GM23338 (cell line): ENCODE measurements around the gene AKNA. TPM values are rescaled to one million over a fixed set of nuclear protein-coding genes. Genes with fewer than 3 reads are reported as not detected.

Experiments
- ATAC-seq: fragments of 200-7000 bp; cut with Tn5 transposase; 3 replicates; pipeline ENCODE4 v1.9.1; 2020
- DNase-seq: peaks from one replicate; pipeline ENCODE4 v3.0.0-alpha.2; 2015; ENCODE audit warnings: low spot score
- H2AFZ ChIP-seq: fragments of 200-600 bp; sonication (generic); 2 replicates; pipeline ENCODE4 v1.8.0; 2016; ENCODE audit warnings: antibody characterized with exemption, mild to moderate bottlenecking, moderate library complexity
- H3F3A ChIP-seq: fragments of 200-600 bp; sonication (generic); replicated peaks from 2 replicates; pipeline ENCODE4 v1.8.0; 2017; ENCODE audit warnings: antibody characterized with exemption, mixed run types, low read depth
- H3K27ac ChIP-seq: fragments of 200-600 bp; sonication (generic); 2 replicates; pipeline ENCODE4 v1.6.1; 2016; ENCODE audit warnings: low read depth
- H3K27me3 ChIP-seq: fragments of 200-600 bp; sonication (generic); 2 replicates; pipeline ENCODE4 v1.8.0; 2016; ENCODE audit warnings: mild to moderate bottlenecking, mixed run types, moderate library complexity; ENCODE audit not compliant: insufficient read depth
- H3K36me3 ChIP-seq: fragments of 200-600 bp; sonication (generic); 2 replicates; pipeline ENCODE4 v1.8.0; 2016; ENCODE audit warnings: mild to moderate bottlenecking; ENCODE audit not compliant: insufficient read depth
- H3K4me1 ChIP-seq: fragments of 200-600 bp; sonication (generic); 2 replicates; pipeline ENCODE4 v1.8.0; 2016; ENCODE audit warnings: mild to moderate bottlenecking, moderate library complexity; ENCODE audit not compliant: insufficient read depth
- H3K4me2 ChIP-seq: fragments of 200-600 bp; sonication (generic); 2 replicates; pipeline ENCODE4 v1.7.1; 2017; ENCODE audit warnings: mixed run types
- H3K4me3 ChIP-seq: fragments of 200-600 bp; sonication (generic); 2 replicates; pipeline ENCODE4 v1.6.1; 2016; ENCODE audit warnings: mixed run types
- H3K79me2 ChIP-seq: fragments of 200-600 bp; sonication (generic); replicated peaks from 2 replicates; pipeline ENCODE4 v1.8.0; 2017; ENCODE audit warnings: mild to moderate bottlenecking; ENCODE audit not compliant: insufficient read depth
- H3K9me2 ChIP-seq: fragments of 200-600 bp; sonication (generic); 2 replicates; pipeline ENCODE4 v1.8.0; 2017; ENCODE audit not compliant: insufficient read depth
- H4K20me1 ChIP-seq: fragments of 200-600 bp; sonication (generic); replicated peaks from 2 replicates; pipeline ENCODE4 v1.8.0; 2017; ENCODE audit warnings: mild to moderate bottlenecking; ENCODE audit not compliant: insufficient read depth
- H3K27ac Mint-ChIP-seq: 2 replicates; pipeline ENCODE4 v1.8.0; 2020; ENCODE audit warnings: inconsistent platforms, mild to moderate bottlenecking, moderate library complexity, mixed read lengths
- H3K27me3 Mint-ChIP-seq: 3 replicates; pipeline ENCODE4 v1.8.0; 2022; ENCODE audit warnings: low read depth, mild to moderate bottlenecking, moderate library complexity, mixed read lengths, inconsistent platforms; ENCODE audit not compliant: insufficient read depth, poor library complexity
- H3K36me3 Mint-ChIP-seq: 3 replicates; pipeline ENCODE4 v1.8.0; 2021; ENCODE audit warnings: low read depth, mild to moderate bottlenecking, inconsistent platforms, moderate library complexity, mixed read lengths
- H3K4me1 Mint-ChIP-seq: 3 replicates; pipeline ENCODE4 v1.8.0; 2020; ENCODE audit warnings: mild to moderate bottlenecking, inconsistent platforms, mixed read lengths
- H3K4me3 Mint-ChIP-seq: 3 replicates; pipeline ENCODE4 v1.8.0; 2021; ENCODE audit warnings: moderate library complexity, mild to moderate bottlenecking, inconsistent platforms, mixed read lengths
- H3K9me3 Mint-ChIP-seq: 3 replicates; pipeline ENCODE4 v1.8.0; 2020; ENCODE audit warnings: moderate library complexity, mild to moderate bottlenecking, inconsistent platforms, mixed read lengths
- CREB1 ChIP-seq: fragments of 250-450 bp; sonication (Bioruptor Pico); IDR thresholded peaks from 2 replicates; pipeline ENCODE4 v1.5.0; 2020; ENCODE audit warnings: low read depth, mild to moderate bottlenecking, moderate library complexity
- EZH2 ChIP-seq: fragments of 200-600 bp; sonication (generic); IDR thresholded peaks from one replicate; pipeline ENCODE4 v1.8.0; 2017; ENCODE audit warnings: antibody characterized with exemption, mild to moderate bottlenecking, low read depth; ENCODE audit not compliant: unreplicated experiment
- EZH2phosphoT487 ChIP-seq: fragments of 200-600 bp; sonication (generic); IDR thresholded peaks from one replicate; pipeline ENCODE4 v1.8.1; 2018; ENCODE audit warnings: antibody characterized with exemption; ENCODE audit not compliant: unreplicated experiment
- JUNB ChIP-seq: IDR thresholded peaks from one replicate; pipeline ENCODE4 v1.6.1; 2016; ENCODE audit warnings: antibody characterized with exemption; ENCODE audit not compliant: unreplicated experiment
- NANOG ChIP-seq: IDR thresholded peaks from 2 replicates; pipeline ENCODE4 v1.6.1; 2016; ENCODE audit warnings: antibody characterized with exemption, borderline replicate concordance
- POLR2AphosphoS5 ChIP-seq: IDR thresholded peaks from 2 replicates; pipeline ENCODE4 v1.6.1; 2016; ENCODE audit warnings: antibody characterized with exemption, low read depth
- STAT1 ChIP-seq: IDR thresholded peaks from one replicate; pipeline ENCODE4 v1.6.1; 2016; ENCODE audit warnings: antibody characterized with exemption; ENCODE audit not compliant: unreplicated experiment
- ZNF114 ChIP-seq: fragments of 250-450 bp; sonication (Bioruptor Pico); IDR thresholded peaks from 2 replicates; pipeline ENCODE4 v1.5.0; 2020; ENCODE audit warnings: mild to moderate bottlenecking, moderate library complexity
- ZNF331 ChIP-seq: fragments of 250-450 bp; sonication (Bioruptor Pico); IDR thresholded peaks from 2 replicates; pipeline ENCODE4 v1.5.0; 2020; ENCODE audit warnings: low read depth, mild to moderate bottlenecking, moderate library complexity
- polyA plus RNA-seq: library from polyadenylated mRNA; unstranded; fragments of >200 nt; fragmentation: Nextera tagmentation; extraction: Ambion mirVana; gene quantifications from 2 replicates; pipeline ENCODE4 v1.2.1, GENCODE V29; 2016
- total RNA-seq: library from RNA; depleted of rRNA; stranded (reverse); fragments of >200 nt; shearing (Covaris generic); gene quantifications from 2 replicates; pipeline ENCODE4 v1.2.3, GENCODE V29; 2014
- TF ChIP-seq, protein P1 (sequence below): fragments of 250-450 bp; sonication (Bioruptor Pico); IDR thresholded peaks from 2 replicates; pipeline ENCODE4 v1.5.0; 2020; ENCODE audit warnings: mild to moderate bottlenecking, moderate library complexity
- TF ChIP-seq, protein P2 (sequence below): IDR thresholded peaks from one replicate; pipeline ENCODE4 v1.6.1; 2018; ENCODE audit warnings: antibody characterized with exemption; ENCODE audit not compliant: unreplicated experiment
- TF ChIP-seq, protein P3 (sequence below), 2 experiments: fragments of 200-600 bp in 1 of 2; sonication (generic) in 1 of 2; conservative IDR thresholded peaks; 2 replicates each; pipeline versions ENCODE4 v1.5.1 to v1.6.1; 2016 to 2017; ENCODE audit warnings: antibody characterized with exemption in 2 of 2, low read depth in 2 of 2, mild to moderate bottlenecking in 2 of 2, moderate library complexity in 1 of 2
- TF ChIP-seq, protein P4 (sequence below): IDR thresholded peaks from 2 replicates; pipeline ENCODE4 v1.6.1; 2016; ENCODE audit warnings: antibody characterized with exemption

AKNA gene
- total and polyA plus RNA-seq, 2 experiments from 2014 or later = 9.0 to 28.1 TPM

DNA sequence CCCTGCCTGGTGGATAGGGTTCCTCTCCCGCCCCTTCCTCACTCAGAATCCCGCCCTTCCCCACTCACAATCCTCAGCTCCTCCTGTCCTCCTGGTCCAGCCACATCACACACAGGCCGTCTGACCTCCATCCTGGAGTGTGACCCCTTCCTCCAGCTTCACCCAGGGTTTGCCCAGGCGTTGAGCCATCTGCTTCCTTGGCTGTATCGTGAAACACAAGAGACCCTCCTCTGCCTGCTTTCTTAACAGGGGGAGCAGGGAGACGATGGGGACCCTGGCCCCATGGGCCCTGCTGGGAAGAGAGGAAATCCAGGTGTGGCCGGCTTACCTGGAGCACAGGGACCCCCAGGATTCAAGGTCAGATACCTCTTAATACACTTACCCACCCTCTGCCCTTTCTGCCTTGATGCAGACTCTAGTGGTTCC lies 97.2 kb downstream of the AKNA start:
- Histone ChIP-seq H2AFZ (no peak overlapping the region), H3K36me3 (peaks cover 27% of the 10 kb centered on the region), H3K4me1 (peaks cover 7% of the 10 kb centered on the region), H3K79me2 (no peaks in the 10 kb centered on the region), H3K4me3 (no peak overlapping the region), H3K4me2 (no peak overlapping the region), H3F3A (no peaks in the 10 kb centered on the region), H3K9me2 (no peaks in the 10 kb centered on the region), H4K20me1 (no peaks in the 10 kb centered on the region), H3K27ac (no peak overlapping the region), H3K27me3 (no peaks in the 10 kb centered on the region)
- Mint-ChIP-seq H3K4me1 (peaks cover 20% of the 10 kb centered on the region), H3K27me3 (no peaks in the 10 kb centered on the region), H3K36me3 (peaks cover 31% of the 10 kb centered on the region), H3K27ac (no peak overlapping the region), H3K9me3 (peaks cover 12% of the 10 kb centered on the region), H3K4me3 (no peak overlapping the region)
- ATAC-seq (no peak; the same call in 2 of the 3 replicates), DNase-seq (no peak)
- TF ChIP-seq ZNF331 = no peak
- TF ChIP-seq CREB1 (CRISPR knock-in tag) = no peak
- no peak for TF ChIP-seq EZH2
- TF ChIP-seq ZNF114 (CRISPR knock-in tag) = no peak
- TF ChIP-seq, protein P1, sequence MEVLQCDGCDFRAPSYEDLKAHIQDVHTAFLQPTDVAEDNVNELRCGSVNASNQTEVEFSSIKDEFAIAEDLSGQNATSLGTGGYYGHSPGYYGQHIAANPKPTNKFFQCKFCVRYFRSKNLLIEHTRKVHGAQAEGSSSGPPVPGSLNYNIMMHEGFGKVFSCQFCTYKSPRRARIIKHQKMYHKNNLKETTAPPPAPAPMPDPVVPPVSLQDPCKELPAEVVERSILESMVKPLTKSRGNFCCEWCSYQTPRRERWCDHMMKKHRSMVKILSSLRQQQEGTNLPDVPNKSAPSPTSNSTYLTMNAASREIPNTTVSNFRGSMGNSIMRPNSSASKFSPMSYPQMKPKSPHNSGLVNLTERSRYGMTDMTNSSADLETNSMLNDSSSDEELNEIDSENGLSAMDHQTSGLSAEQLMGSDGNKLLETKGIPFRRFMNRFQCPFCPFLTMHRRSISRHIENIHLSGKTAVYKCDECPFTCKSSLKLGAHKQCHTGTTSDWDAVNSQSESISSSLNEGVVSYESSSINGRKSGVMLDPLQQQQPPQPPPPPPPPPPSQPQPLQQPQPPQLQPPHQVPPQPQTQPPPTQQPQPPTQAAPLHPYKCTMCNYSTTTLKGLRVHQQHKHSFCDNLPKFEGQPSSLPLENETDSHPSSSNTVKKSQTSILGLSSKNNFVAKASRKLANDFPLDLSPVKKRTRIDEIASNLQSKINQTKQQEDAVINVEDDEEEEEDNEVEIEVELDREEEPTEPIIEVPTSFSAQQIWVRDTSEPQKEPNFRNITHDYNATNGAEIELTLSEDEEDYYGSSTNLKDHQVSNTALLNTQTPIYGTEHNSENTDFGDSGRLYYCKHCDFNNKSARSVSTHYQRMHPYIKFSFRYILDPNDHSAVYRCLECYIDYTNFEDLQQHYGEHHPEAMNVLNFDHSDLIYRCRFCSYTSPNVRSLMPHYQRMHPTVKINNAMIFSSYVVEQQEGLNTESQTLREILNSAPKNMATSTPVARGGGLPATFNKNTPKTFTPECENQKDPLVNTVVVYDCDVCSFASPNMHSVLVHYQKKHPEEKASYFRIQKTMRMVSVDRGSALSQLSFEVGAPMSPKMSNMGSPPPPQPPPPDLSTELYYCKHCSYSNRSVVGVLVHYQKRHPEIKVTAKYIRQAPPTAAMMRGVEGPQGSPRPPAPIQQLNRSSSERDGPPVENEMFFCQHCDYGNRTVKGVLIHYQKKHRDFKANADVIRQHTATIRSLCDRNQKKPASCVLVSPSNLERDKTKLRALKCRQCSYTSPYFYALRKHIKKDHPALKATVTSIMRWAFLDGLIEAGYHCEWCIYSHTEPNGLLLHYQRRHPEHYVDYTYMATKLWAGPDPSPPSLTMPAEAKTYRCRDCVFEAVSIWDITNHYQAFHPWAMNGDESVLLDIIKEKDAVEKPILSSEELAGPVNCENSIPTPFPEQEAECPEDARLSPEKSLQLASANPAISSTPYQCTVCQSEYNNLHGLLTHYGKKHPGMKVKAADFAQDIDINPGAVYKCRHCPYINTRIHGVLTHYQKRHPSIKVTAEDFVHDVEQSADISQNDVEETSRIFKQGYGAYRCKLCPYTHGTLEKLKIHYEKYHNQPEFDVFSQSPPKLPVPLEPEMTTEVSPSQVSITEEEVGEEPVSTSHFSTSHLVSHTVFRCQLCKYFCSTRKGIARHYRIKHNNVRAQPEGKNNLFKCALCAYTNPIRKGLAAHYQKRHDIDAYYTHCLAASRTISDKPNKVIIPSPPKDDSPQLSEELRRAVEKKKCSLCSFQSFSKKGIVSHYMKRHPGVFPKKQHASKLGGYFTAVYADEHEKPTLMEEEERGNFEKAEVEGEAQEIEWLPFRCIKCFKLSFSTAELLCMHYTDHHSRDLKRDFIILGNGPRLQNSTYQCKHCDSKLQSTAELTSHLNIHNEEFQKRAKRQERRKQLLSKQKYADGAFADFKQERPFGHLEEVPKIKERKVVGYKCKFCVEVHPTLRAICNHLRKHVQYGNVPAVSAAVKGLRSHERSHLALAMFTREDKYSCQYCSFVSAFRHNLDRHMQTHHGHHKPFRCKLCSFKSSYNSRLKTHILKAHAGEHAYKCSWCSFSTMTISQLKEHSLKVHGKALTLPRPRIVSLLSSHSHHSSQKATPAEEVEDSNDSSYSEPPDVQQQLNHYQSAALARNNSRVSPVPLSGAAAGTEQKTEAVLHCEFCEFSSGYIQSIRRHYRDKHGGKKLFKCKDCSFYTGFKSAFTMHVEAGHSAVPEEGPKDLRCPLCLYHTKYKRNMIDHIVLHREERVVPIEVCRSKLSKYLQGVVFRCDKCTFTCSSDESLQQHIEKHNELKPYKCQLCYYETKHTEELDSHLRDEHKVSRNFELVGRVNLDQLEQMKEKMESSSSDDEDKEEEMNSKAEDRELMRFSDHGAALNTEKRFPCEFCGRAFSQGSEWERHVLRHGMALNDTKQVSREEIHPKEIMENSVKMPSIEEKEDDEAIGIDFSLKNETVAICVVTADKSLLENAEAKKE (CRISPR knock-in tag) = no peak
- no peak for TF ChIP-seq EZH2phosphoT487
- TF ChIP-seq, protein P2, sequence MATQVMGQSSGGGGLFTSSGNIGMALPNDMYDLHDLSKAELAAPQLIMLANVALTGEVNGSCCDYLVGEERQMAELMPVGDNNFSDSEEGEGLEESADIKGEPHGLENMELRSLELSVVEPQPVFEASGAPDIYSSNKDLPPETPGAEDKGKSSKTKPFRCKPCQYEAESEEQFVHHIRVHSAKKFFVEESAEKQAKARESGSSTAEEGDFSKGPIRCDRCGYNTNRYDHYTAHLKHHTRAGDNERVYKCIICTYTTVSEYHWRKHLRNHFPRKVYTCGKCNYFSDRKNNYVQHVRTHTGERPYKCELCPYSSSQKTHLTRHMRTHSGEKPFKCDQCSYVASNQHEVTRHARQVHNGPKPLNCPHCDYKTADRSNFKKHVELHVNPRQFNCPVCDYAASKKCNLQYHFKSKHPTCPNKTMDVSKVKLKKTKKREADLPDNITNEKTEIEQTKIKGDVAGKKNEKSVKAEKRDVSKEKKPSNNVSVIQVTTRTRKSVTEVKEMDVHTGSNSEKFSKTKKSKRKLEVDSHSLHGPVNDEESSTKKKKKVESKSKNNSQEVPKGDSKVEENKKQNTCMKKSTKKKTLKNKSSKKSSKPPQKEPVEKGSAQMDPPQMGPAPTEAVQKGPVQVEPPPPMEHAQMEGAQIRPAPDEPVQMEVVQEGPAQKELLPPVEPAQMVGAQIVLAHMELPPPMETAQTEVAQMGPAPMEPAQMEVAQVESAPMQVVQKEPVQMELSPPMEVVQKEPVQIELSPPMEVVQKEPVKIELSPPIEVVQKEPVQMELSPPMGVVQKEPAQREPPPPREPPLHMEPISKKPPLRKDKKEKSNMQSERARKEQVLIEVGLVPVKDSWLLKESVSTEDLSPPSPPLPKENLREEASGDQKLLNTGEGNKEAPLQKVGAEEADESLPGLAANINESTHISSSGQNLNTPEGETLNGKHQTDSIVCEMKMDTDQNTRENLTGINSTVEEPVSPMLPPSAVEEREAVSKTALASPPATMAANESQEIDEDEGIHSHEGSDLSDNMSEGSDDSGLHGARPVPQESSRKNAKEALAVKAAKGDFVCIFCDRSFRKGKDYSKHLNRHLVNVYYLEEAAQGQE = no peak
- TF ChIP-seq, protein P3, sequence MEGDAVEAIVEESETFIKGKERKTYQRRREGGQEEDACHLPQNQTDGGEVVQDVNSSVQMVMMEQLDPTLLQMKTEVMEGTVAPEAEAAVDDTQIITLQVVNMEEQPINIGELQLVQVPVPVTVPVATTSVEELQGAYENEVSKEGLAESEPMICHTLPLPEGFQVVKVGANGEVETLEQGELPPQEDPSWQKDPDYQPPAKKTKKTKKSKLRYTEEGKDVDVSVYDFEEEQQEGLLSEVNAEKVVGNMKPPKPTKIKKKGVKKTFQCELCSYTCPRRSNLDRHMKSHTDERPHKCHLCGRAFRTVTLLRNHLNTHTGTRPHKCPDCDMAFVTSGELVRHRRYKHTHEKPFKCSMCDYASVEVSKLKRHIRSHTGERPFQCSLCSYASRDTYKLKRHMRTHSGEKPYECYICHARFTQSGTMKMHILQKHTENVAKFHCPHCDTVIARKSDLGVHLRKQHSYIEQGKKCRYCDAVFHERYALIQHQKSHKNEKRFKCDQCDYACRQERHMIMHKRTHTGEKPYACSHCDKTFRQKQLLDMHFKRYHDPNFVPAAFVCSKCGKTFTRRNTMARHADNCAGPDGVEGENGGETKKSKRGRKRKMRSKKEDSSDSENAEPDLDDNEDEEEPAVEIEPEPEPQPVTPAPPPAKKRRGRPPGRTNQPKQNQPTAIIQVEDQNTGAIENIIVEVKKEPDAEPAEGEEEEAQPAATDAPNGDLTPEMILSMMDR (conservative IDR thresholded peaks at IDR 0.05; ENCODE audit: low read depth in 2 of 2) = no peak
- TF ChIP-seq, protein P4, sequence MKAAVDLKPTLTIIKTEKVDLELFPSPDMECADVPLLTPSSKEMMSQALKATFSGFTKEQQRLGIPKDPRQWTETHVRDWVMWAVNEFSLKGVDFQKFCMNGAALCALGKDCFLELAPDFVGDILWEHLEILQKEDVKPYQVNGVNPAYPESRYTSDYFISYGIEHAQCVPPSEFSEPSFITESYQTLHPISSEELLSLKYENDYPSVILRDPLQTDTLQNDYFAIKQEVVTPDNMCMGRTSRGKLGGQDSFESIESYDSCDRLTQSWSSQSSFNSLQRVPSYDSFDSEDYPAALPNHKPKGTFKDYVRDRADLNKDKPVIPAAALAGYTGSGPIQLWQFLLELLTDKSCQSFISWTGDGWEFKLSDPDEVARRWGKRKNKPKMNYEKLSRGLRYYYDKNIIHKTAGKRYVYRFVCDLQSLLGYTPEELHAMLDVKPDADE = no peak
- no peak for TF ChIP-seq NANOG
- no peak for TF ChIP-seq POLR2AphosphoS5
- TF ChIP-seq JUNB = no peak
- TF ChIP-seq STAT1 = no peak
